ACC112 (cell line): ENCODE measurements around the gene PSMC3.

Experiments used
- H2AFZ ChIP-seq: fragments of 200-600 bp; sonication (generic); one replicate; pipeline ENCODE4 v1.6.0; 2017; ENCODE audit warnings: antibody characterized with exemption, low read length; ENCODE audit not compliant: unreplicated experiment
- H3K27ac ChIP-seq: fragments of 200-600 bp; sonication (generic); 2 replicates; pipeline ENCODE4 v1.5.1; 2014; ENCODE audit warnings: low read depth, mild to moderate bottlenecking, antibody characterized with exemption, low read length, moderate library complexity
- H3K27me3 ChIP-seq: fragments of 200-600 bp; sonication (generic); 2 replicates; pipeline ENCODE4 v1.6.1; 2014; ENCODE audit warnings: mild to moderate bottlenecking, antibody characterized with exemption, low read length, moderate library complexity, mixed read lengths; ENCODE audit not compliant: insufficient read depth
- H3K36me3 ChIP-seq: fragments of 200-600 bp; sonication (generic); 2 replicates; pipeline ENCODE4 v1.6.1; 2016; ENCODE audit warnings: mild to moderate bottlenecking, antibody characterized with exemption, low read length, moderate library complexity, mixed read lengths; ENCODE audit not compliant: insufficient read depth
- H3K4me1 ChIP-seq: fragments of 200-600 bp; sonication (generic); one replicate; pipeline ENCODE4 v1.6.1; 2016; ENCODE audit warnings: low read length, mixed read lengths; ENCODE audit not compliant: insufficient read depth, unreplicated experiment, control insufficient read depth
- H3K4me3 ChIP-seq: fragments of 200-600 bp; sonication (generic); 2 replicates; pipeline ENCODE4 v1.5.1; 2014; ENCODE audit warnings: mild to moderate bottlenecking, low read depth, low read length
- H3K79me2 ChIP-seq: fragments of 200-600 bp; sonication (generic); one replicate; pipeline ENCODE4 v1.6.0; 2016; ENCODE audit warnings: low read length; ENCODE audit not compliant: control insufficient read depth, unreplicated experiment, insufficient read depth

PSMC3 gene

GRCh38 chr11:47406896-47407745 is 19.1 kb downstream of the PSMC3 start:
- Histone ChIP-seq H3K4me3 (peak overlapping the region; percentile 77), H3K79me2 (peaks cover 33% of the 10 kb centered on the region), H3K4me1 (peaks cover 24% of the 10 kb centered on the region), H3K27me3 (no peaks in the 10 kb centered on the region), H2AFZ (peak overlapping the region; percentile 74), H3K27ac (peak overlapping the region; percentile 86), H3K36me3 (no peaks in the 10 kb centered on the region)

- peaks cover under 1% of the 10 kb centered on the region for H3K79me2 ChIP-seq
- no peaks in the 10 kb centered on the region for H3K27me3 ChIP-seq
- H3K36me3 ChIP-seq, result no peaks in the 10 kb centered on the region
- H2AFZ ChIP-seq, result no peak overlapping the region
- peaks cover 15% of the 10 kb centered on the region for H3K4me1 ChIP-seq
- H3K4me3 ChIP-seq, result no peak overlapping the region
- no peak overlapping the region for H3K27ac ChIP-seq
Observed at GRCh38 chr11:47403571-47403970, 22.7 kb downstream of the PSMC3 start.

GRCh38 chr11:47403135-47403534 is 23.1 kb downstream of the PSMC3 start:
- Histone ChIP-seq H3K4me1 (peaks cover 15% of the 10 kb centered on the region), H3K4me3 (no peak overlapping the region), H3K79me2 (no peaks in the 10 kb centered on the region), H3K27me3 (no peaks in the 10 kb centered on the region), H2AFZ (no peak overlapping the region), H3K27ac (no peak overlapping the region), H3K36me3 (no peaks in the 10 kb centered on the region)

GRCh38 chr11:47400768-47401279 is 25.4 kb downstream of the PSMC3 start:
- H3K27ac ChIP-seq, result no peak overlapping the region
- no peaks in the 10 kb centered on the region for H3K27me3 ChIP-seq
- H2AFZ ChIP-seq, result no peak overlapping the region
- no peaks in the 10 kb centered on the region for H3K36me3 ChIP-seq
- H3K4me1 ChIP-seq, result peaks cover 3% of the 10 kb centered on the region
- no peaks in the 10 kb centered on the region for H3K79me2 ChIP-seq
- no peak overlapping the region for H3K4me3 ChIP-seq

- H3K4me3 ChIP-seq, result peak overlapping the region; percentile 79
Observed at GRCh38 chr11:47399860-47400767, 26.1 kb downstream of the PSMC3 start.

GRCh38 chr11:47398551-47398950 is 27.7 kb downstream of the PSMC3 start:
- Histone ChIP-seq H3K36me3 (no peaks in the 10 kb centered on the region), H3K4me1 (peaks cover 14% of the 10 kb centered on the region), H3K4me3 (no peak overlapping the region), H3K27ac (no peak overlapping the region), H3K27me3 (no peaks in the 10 kb centered on the region), H3K79me2 (no peaks in the 10 kb centered on the region), H2AFZ (no peak overlapping the region)

More at GRCh38 chr11:47399860-47400767, 26.1 kb downstream of the PSMC3 start:
- Histone ChIP-seq H3K27me3 (no peaks in the 10 kb centered on the region), H2AFZ (peak overlapping the region; percentile 50), H3K27ac (no peak overlapping the region), H3K4me1 (peaks cover 3% of the 10 kb centered on the region), H3K79me2 (no peaks in the 10 kb centered on the region), H3K36me3 (no peaks in the 10 kb centered on the region)

- no peaks in the 10 kb centered on the region for H3K27me3 ChIP-seq
- no peaks in the 10 kb centered on the region for H3K79me2 ChIP-seq
- H3K36me3 ChIP-seq, result no peaks in the 10 kb centered on the region
- H3K4me1 ChIP-seq, result peaks cover 19% of the 10 kb centered on the region
- no peak overlapping the region for H2AFZ ChIP-seq
- H3K27ac ChIP-seq, result no peak overlapping the region
- H3K4me3 ChIP-seq, result no peak overlapping the region
Observed at GRCh38 chr11:47398011-47398410, 28.2 kb downstream of the PSMC3 start.

GRCh38 chr11:47396049-47396320 is 30.3 kb downstream of the PSMC3 start:
- Histone ChIP-seq H3K4me1 (peaks cover 19% of the 10 kb centered on the region), H3K27me3 (no peaks in the 10 kb centered on the region), H3K36me3 (no peaks in the 10 kb centered on the region), H3K79me2 (no peaks in the 10 kb centered on the region), H3K27ac (no peak overlapping the region), H2AFZ (no peak overlapping the region), H3K4me3 (no peak overlapping the region)

- no peak overlapping the region for H3K27ac ChIP-seq
- peaks cover 18% of the 10 kb centered on the region for H3K4me1 ChIP-seq
- no peak overlapping the region for H3K4me3 ChIP-seq
- no peaks in the 10 kb centered on the region for H3K27me3 ChIP-seq
- H2AFZ ChIP-seq, result no peak overlapping the region
- H3K79me2 ChIP-seq, result no peaks in the 10 kb centered on the region
- no peaks in the 10 kb centered on the region for H3K36me3 ChIP-seq
Observed at GRCh38 chr11:47395223-47396048, 30.8 kb downstream of the PSMC3 start.
